NCI-H748 (cell line): Measurements from ENCODE around the gene P2RY1.

Experiments used
- DNase-seq: peaks from one replicate; lab custom pipeline; 2025; ENCODE audit not compliant: unreplicated experiment; lab: John Stamatoyannopoulos, UW

The P2RY1 gene, protein sequence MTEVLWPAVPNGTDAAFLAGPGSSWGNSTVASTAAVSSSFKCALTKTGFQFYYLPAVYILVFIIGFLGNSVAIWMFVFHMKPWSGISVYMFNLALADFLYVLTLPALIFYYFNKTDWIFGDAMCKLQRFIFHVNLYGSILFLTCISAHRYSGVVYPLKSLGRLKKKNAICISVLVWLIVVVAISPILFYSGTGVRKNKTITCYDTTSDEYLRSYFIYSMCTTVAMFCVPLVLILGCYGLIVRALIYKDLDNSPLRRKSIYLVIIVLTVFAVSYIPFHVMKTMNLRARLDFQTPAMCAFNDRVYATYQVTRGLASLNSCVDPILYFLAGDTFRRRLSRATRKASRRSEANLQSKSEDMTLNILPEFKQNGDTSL

DNA sequence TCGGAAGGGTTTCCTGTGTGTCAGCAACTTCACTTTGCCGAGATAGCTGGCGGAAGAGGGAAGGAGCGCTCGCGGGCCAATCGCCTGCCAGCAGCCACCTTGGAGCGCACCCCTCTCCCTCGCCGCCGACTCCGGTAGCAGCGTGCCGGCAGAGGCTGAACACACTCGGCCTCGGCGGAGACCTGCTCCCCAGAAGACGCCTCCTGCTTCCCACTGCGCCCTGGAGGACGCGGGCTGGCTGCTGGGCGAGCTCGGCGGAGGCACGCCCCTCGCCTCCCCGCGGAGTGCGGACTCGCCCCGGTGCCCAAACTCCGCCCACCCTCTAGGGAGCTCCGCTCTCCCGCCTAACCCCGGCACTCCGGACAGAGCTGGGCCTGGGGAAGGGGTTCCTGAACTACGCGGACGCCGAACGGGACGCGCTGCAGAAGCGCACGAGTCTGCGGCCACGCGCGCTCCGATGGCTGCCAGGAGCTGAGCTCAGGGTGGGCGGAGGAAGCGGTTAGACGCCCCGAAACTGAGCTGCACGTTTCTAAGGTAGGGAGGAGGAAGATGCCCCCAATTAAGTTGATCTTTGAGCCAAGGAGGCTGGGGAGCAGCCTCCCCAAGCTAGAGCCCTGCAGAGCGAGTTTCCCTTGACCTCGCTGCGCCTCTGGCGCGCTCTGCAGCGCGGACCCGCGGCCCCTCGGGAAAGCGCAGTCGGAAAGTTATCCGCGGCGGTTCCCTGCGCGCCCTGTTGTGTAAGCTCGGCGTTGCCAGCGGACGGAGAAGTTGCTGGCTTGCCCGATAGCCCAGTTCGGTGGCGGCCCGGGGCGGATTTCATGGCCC lies at the start of gene P2RY1:
Gene P2RY1 (plus strand): TSS at position 356 of the 825 bp plus-strand sequence. CDS start 652 bp downstream, outside the sequence.
- peak; percentile 73 for DNase-seq

DNA sequence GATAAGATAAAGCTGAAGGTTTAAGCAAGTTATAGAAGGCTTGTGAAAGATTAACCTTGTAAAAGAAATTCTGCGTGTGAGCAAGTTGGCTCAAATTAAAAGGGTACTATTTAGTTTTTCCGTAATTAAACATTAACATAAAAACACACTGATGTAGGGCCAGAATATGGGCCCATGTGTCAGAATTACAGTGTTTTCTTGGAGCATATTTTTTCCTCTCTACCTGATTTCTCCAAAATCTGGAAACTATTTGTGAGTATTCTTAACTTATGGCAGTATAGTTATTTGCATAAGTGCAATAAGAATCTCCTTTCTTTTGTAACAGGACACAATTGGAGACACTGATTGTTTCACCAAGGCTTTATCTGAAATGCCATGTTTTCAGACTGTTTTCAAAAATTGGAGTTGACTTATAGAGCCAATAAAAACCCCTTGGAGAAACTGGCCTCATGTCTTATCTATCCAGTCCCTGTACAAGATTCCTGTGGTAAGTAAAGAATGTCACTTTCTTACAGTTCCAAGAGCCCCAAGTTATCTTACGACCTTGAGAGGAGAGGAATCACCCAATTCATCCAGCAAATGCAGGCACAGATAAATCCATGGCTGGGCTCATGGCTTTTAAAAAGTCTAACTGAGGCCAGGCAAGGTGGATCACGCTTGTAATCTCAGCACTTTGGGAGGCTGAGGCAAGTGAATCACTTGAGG lies 47.8 kb upstream of the P2RY1 start:
- no peak for DNase-seq

DNA sequence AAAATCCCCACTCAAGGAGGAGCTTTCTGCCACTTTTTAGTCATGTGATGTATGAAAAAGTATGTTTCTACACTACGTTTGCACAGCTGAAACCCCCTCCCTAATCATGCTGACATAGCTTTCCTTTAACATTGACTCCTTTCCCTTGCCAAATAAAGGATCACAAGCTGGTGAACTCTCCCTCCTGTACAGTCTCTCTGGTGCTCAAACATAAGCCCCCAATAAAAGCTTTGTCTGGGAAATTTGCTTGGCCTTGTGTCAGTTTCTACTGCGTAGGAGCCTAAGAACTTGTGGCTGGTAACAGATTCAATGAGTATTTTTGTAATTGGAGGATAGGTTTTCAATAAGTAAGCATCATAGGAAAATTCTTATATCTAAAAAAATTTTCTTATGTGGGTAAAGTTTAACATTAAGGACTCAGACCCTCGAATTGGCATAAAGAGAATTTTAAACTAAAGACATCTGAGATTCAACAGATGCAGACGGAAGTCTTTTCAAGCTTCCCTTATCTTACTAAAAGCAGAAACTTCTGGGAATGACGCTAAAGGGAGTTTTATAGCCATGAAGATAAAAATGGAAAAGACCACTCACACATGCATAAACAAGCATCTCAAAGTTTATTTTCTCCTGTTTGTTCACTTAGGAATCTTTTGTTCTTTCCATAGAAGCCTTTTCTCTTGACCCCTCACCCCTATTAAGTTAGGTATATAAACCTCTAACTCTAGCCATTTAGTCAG lies 44.1 kb upstream of the P2RY1 start:
- DNase-seq = no peak

DNA sequence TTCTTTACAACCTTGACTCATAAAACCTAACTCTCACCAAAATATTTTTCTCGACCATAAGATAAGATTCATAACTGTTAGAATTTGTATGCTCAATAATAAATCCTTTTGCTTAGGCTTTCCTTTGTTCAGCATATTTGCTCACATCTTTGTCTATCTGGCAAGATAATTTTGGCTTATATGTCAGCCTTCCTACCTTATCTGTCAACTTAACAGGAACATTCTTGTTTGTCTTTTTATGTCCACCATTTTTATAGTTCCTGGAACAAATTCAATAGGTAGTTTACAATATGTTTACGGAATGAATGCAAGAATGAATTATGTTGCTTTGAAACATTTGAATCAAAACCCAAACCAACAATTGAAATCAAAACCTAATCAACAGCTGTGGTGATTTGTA lies 41.0 kb upstream of the P2RY1 start:
- DNase-seq = no peak

DNA sequence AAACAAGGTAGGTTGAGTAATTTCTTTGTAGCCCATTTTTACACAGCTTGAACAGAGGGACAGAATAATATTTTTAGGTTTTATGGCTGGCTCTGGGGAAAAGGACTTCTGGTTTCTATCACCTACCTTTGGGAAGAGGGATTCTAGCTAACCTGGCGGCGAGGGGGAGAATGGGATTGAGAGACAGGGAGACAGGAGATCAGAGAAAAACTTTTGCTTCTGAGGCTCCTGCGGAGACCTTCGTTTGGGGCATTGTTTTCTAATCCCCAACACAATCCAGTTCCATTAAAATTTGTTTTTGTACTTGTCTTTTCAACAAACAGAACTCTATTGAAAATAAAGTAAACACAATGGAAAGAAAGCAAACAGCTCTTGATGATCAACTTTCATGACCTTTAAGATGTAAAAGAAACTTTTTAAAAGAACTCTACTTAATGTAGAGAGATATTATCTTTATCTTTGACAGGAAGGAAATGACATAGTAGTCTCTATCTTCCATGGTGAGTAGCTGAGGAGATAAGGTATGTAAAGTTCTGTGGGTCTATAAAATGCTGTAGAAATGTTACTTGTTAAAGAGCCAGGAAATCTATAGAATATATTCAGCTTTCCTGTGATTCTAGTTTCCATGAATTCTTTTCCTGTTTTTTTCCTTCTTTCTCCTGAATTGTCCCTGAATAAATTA lies 37.0 kb upstream of the P2RY1 start:
- no peak for DNase-seq

DNA sequence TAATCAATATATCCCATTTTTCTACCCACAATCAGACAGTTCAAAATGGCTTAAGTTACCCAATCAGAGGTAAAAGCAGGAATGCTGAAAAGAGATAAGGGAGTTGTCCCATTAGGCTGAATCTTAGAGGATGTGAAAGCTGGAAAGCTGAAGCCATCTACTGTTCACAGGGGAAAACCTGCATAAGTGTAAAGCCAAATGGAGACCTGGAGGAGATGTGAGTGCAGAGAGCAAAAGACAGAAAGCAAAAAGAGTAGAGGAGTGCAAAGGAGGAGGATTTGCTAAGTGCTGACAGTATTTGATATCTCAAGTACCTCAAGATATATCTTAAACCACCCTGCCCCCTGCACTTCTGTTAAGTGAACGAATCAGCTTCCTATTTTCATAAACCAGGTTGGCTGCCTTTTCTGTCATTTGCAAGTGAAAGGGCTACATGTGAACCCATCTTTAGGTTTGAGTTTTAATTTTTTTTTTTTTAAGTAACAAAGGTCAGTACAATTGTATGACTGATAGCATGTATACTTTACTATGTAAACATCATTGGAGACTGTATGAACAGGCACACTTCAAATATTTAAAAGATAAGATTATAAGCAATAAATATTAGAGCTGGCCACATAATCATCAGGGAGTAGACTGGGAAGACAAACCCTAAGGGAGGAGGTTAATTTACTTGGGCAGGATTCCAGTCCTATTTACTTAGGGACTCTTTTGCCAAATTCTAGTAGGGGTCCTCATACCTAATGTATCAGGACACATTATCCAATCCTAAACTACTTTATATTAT lies 22.8 kb upstream of the P2RY1 start:
- no peak for DNase-seq

DNA sequence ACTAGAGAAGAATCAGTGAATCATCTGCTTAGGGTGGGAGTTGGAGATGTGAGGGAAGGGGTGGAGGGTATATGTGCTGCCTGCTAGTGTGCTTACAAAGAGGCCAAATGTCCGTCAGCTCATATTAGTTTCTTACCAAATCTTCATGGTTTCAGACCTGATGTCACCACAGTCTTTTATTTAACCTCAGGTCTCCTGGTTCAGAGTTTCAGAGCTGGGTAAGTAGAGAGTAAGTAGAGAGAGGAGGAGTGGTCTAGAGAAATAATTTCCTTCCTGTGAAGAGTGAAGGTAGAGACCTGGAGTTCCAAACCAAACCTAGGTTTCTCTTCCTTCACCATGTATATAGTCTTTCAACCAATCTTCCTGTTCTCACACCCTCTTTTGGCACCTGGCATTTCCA lies 17.5 kb upstream of the P2RY1 start:
- DNase-seq = no peak

DNA sequence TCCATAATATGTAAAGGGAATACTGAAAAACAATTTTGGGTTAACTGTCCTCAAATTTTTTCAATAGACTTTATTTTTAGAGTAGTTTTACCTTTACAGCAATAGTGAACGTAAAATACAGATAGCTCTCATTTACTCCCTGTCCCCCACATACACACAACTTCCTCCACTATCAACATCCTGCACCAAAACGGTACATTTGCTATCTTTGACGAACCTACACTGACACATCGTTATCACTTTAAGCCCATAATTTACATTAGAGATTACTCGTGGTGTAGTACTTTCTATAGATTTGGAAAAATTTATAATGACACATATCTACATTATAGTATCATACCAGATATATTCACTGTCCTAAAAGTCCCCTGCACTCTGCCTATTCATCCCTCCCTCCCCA lies 16.9 kb upstream of the P2RY1 start:
- DNase-seq = no peak

DNA sequence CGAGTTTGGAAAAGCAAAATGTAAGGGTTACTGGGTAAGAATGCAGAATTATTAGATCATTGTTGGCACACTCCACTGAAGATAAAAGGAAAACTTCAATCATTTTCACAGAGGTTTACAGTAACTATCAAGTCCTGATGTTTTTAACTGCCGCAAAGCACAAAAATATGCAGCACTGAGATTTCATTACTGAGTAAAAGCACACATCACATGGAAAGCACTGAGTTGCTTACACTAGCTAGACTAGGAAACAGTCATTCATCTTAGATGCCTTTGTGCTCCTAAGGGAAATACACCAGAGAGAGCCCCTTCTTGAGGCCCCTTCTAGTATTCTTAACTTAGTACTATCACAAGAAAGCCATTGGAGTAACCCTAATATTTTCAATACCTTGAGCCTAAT lies 11.8 kb upstream of the P2RY1 start:
- no peak for DNase-seq

DNA sequence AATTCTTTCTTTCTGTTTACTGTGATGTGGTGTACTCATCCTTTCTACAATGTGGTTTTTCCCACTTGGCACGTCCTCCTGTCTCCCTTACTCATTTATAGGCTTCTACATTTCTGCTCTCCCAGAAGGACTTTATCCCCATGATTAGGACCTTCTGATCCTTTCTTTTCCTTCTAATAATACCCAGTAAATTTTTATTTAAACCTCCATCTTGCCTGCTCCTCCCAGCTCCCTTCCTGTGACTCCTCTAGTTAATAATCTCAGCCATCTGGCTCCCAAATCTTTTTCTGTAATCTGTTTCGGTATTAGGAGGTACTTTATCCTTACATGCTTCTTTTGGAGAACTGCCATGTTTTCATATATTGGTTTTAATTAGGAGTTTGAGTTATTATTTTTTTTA lies 11.2 kb upstream of the P2RY1 start:
- DNase-seq = no peak

DNA sequence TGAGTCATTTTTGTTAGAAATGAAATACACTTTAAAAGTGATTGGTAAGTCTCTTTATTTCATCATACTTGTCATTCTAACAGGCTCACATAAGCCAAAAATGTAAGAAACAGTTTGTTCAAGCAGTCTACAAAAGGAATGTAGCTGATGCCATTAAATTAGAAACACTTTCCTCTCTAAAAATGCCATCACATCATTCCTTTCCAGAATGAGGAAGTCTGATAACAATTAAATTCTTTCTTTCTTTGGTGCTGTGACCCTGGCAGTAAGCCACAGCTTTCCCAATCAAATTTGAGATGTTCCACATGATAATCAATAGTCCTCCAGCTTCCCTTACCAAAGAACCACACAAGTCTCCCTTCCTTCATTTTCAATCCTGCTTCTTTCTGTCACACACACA lies 9.4 kb upstream of the P2RY1 start:
- DNase-seq = no peak

DNA sequence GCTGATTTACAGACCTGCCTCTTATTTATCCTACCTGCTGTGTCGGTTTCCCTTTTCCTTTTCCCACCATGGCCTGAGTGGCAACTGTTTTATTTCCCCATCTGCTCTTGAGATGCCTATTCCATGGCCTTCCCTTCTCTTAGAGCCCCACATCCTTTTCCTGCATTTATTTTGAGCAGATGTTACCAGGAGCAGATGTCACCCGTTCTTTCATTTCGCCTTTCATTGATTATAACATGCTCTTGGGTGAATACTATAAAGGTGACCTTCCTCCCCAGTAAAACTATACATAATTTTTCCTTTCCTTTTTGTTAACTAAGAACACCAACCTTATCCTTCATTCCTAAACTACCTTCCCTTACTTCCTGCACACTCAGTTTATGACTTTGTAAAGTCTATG lies 8.5 kb upstream of the P2RY1 start:
- DNase-seq = no peak

DNA sequence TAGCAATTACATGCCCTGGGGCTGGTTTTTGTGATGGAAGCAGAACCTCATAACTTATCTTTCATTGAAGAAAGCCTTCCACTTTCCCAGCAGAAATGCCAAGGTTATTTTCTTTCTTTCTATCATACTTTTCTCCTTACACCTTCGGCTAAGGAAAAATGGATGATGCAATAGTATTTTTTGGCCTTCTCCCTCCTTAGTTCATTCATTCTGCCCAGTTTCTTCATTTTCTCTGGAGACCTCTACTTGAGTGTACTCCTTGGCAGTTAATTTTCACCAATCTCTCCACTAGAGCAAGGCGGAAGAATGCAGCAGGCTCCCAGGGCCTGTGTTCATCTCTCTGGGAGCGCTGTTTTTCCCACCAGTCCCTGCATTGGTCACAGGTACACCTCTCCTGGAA lies 7.6 kb upstream of the P2RY1 start:
- DNase-seq = no peak

DNA sequence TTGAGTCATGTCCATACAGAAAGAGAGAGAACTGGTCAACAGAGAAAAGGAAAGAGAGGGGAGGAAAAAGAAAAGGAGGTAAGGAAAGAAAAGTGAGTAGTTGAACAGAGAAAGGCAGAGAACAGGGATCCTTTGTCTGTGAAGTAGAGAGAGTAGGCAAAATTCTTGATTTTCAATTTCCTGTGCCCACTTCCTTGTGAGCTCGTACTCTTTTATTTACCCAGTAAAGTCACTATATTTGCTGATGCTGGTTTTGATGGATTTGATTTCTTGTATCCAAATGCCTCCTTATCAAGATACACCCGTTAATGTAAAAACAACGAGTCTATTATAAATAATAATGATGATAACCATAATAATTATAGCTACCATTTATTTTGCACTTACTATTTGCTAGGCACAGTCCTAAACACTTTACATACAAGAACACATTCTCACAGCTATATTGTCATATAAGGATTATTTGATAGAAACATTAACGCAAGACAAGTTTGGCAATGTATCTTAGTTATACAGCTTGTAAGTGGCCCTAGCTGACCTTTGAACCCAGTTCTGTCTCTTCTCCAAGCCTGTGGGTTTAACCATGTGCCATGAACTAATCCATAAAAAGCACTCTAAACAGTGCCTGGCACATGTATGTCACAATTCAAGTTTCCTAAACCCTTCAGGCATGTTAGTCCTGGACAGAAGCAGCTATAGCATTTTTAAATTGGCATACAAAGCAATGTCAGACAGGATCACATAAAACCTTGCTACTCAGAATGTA lies 6.7 kb upstream of the P2RY1 start:
- DNase-seq = no peak

DNA sequence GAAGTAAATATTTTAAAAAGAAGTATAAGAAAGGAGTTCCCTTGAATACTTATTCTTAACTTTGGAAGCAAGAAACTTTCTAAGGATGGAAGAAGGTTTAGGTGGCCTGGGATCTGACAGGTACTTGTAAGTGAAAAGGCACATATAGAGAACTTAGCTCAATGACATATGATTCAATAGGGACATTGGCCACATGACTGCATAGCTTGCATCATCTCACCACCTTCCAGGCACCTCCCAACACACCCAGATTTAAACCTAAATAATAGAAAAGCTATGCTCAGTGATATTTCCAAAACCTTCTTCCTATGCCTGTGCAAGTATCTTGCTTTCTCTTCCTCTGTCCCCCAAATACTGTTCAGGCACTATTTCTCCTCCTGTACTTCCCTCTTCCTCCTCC lies 4.7 kb upstream of the P2RY1 start:
- DNase-seq = no peak

DNA sequence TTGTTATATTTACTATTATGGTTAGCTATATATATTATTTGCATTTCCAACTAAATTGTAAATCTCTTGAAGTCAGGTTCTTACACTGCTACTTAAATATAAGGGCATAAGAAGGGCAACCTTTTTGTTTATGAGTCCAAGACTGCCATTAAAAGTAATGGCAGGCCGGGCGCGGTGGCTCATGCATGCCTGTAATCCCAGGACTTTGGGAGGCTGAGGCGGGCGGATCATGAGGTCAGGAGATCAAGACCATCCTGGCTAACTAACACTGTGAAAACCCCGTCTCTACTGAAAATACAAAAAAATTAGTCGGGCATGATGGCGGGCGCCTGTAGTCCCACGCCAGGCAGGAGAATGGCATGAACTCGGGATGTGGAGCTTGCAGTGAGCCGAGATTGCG lies 2.9 kb upstream of the P2RY1 start:
- no peak for DNase-seq

DNA sequence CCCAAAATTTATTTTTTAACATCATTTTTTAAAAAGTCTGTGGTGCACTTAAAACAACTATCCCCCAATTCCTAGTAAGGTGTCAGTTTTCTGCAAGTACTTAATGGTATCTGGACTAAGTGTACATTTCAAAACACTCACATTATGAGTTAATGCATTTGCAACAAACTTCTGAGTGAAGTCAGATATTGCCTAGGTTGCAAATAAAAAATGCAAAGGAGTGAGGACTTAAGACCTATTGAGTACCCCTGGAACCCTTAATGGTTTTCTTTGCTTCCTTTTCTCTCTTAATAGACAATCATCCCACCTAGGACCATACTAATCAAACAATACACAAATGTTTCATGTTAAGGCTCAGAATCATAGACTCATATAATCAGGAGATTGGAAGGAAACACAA lies 1.8 kb upstream of the P2RY1 start:
- DNase-seq = no peak

DNA sequence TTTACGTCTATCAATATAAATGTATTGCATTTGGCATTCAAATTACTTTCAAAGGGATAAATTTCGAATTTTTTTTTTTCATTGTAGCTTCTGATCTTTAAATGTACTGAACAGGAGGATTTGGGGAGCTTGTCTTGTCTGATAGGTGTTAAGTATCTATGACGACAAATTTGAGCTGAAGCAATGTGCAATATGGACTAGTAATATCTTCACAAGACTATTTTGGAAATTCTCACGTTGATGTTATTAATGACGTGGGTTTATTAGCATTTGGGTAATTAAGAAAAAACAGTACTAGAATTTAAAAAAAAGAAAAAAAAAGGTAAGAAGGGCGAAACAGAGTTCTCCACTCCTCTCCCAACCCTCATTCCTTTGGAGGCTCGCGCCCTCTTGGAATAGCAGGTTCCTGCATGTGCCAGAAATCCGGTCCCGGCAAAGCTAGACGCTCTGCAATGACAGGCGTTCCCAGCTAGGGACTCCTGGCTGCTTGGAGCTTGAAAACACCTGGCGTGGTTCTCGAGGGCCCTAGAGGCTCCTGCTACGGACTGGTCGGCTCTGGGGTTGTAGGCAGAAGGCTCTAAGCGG lies 648 bp upstream of the P2RY1 start:
- peak; percentile 73 for DNase-seq
